Thymus (tissue), 11 donors: ENCODE data around the gene ACSS2. TPM values are rescaled to one million over a fixed set of nuclear protein-coding genes. Genes with fewer than 3 reads are reported as not detected.

Experiments used
- DNase-seq, 9 donors: peaks; one replicate each; pipeline ENCODE4 v3.0.0-alpha.2; 2013; ENCODE audit warnings: low spot score in 9 of 9, low read depth in 6 of 9, missing footprints in 1 of 9
- H3K27ac ChIP-seq, 2 donors: one replicate each; pipeline ENCODE4 v1.5.1; 2013; ENCODE audit warnings: control low read depth in 1 of 2, low read depth in 1 of 2, low read length in 1 of 2, mild to moderate bottlenecking in 1 of 2, moderate library complexity in 1 of 2
- H3K27me3 ChIP-seq, 2 donors: one replicate each; pipeline ENCODE4 v1.5.1; 2013; ENCODE audit warnings: low read length in 1 of 2; ENCODE audit not compliant: control insufficient read depth in 2 of 2, insufficient read depth in 1 of 2
- H3K36me3 ChIP-seq, 2 donors: one replicate each; pipeline ENCODE4 v1.5.1; 2013; ENCODE audit warnings: low read length in 1 of 2, mild to moderate bottlenecking in 1 of 2, moderate library complexity in 1 of 2; ENCODE audit not compliant: control insufficient read depth in 2 of 2, insufficient read depth in 2 of 2
- H3K4me1 ChIP-seq, 2 donors: one replicate each; pipeline ENCODE4 v1.5.1; 2013; ENCODE audit warnings: low read length in 2 of 2; ENCODE audit not compliant: control insufficient read depth in 2 of 2, insufficient read depth in 2 of 2
- H3K4me3 ChIP-seq, 2 donors: one replicate each; pipeline ENCODE4 v1.5.1; 2013; ENCODE audit warnings: low read length in 2 of 2, control low read depth in 1 of 2, mild to moderate bottlenecking in 1 of 2
- H3K9me3 ChIP-seq, 2 donors: one replicate each; pipeline ENCODE4 v1.5.1; 2013; ENCODE audit warnings: low read length in 1 of 2, mild to moderate bottlenecking in 1 of 2; ENCODE audit not compliant: control insufficient read depth in 2 of 2, insufficient read depth in 1 of 2
- WGBS: extraction: QIAGEN DNeasy Blood & Tissue Kit; methylation state at CpG from one replicate; pipeline ENCODE4 v1.1.7; 2013; 5-methylcytosine and 5-hydroxymethylcytosine counted together
- polyA plus RNA-seq: library from polyadenylated mRNA; stranded (reverse); fragments of 200-250 nt; gene quantifications from one replicate; pipeline ENCODE4 v1.2.3, GENCODE V29; 2013
- total RNA-seq: library from RNA; stranded (reverse); fragments of 120-200 nt; gene quantifications from one replicate; pipeline ENCODE4 v1.2.4, GENCODE V29; 2013
- donor health status: healthy.

Gene ACSS2
- total and polyA plus RNA-seq, 2 donors: 11.3 to 26.1 TPM

DNA sequence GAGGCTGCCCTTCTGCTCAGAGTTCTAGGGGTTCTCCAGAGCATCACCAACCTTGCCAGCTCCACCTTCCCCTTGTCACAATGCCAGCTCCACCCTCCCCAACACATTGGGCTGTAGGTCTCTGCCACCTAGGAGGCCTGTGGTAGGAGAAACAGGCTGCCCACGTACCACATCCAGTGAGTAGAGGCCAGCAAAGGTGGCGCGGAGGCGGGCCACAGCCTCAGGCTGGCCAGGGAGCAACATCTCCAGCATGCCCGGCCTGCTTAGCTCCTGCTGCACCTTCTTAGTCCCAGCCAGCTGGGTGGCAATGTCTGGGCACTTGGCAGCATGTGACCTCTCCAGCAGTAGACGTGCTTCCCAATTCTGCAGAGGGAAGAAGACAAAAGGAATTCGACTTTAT, 55.4 kb downstream of the ACSS2 start:
- no peak for DNase-seq
- no peak overlapping the region for H3K4me3 ChIP-seq
- H3K4me1 ChIP-seq: peaks cover 9 to 14% of the 10 kb centered on the region in 2 donors
- H3K27ac ChIP-seq: no peak overlapping the region
- WGBS: 97% methylated on average over 7 of the region's 7 CpGs
- peaks cover 22 to 41% of the 10 kb centered on the region in 2 donors for H3K36me3 ChIP-seq
- peaks cover 0 to 1% of the 10 kb centered on the region in 2 donors for H3K9me3 ChIP-seq
- H3K27me3 ChIP-seq: no peaks in the 10 kb centered on the region

DNA sequence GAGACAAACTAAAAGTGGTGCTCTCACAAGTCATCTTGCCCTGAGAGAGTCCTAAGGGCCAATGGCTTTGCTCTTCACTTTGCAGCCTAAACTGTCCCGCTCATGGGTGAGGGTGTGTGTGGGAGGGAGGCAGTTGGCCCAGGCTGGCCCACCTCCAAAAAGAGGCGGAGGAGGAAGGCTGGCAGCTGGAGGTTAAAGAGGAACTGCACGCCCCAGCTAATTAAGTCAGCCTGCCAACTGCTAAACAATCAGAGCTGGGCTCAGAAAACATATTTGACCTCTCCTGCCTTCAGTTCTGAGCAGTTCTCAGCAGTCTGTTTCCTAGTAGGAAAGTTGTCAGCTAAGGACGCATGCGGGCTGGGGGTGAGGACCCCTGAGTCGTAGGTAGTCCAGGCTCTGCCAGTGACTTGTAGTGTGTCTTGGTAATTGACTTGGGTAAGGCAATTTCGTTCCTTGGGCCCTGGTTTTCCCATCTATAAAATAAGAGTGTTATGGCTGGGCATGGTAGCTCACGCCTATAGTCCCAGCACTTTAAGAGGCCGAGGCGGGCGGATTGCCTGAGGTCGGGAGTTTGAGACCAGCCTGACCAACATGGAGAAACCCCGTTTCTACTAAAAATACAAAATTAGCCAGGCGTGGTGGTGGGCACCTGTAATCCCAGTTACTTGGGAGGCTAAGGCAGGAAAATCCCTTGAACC, 62.2 kb downstream of the ACSS2 start:
- Histone ChIP-seq H3K4me1 (no peaks in the 10 kb centered on the region), H3K27ac (no peak overlapping the region), H3K27me3 (no peaks in the 10 kb centered on the region), H3K36me3 (peaks cover 27 to 40% of the 10 kb centered on the region in 2 donors), H3K9me3 (no peaks in the 10 kb centered on the region), H3K4me3 (no peak overlapping the region)
- 89% methylated on average over 14 of the region's 14 CpGs for WGBS
- no peak for DNase-seq

DNA sequence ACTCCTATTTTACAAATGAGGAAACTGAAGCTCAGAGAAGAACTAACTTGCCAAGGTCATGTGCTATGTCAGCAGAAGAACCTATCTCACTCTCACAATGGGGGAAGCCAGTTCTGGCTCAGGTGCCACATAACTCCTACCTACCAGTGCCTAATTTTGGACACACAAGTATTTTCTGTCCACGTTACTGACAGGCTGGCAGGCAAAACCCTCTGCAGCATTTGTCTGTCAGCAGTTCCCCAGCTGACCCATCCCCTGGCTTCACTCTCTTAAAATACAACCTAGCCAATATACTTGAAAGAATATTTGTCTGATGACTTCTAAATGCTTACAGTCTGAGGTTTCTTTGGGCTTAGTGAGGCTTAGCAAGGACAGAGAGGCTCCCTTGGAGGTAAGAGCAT, 63.7 kb downstream of the ACSS2 start:
- Histone ChIP-seq H3K27ac (no peak overlapping the region), H3K4me3 (no peak overlapping the region), H3K9me3 (no peaks in the 10 kb centered on the region), H3K4me1 (no peaks in the 10 kb centered on the region), H3K36me3 (peaks cover 34 to 44% of the 10 kb centered on the region in 2 donors), H3K27me3 (no peaks in the 10 kb centered on the region)
- no peak for DNase-seq
- 98% methylated on average over 1 of the region's 1 CpG for WGBS

DNA sequence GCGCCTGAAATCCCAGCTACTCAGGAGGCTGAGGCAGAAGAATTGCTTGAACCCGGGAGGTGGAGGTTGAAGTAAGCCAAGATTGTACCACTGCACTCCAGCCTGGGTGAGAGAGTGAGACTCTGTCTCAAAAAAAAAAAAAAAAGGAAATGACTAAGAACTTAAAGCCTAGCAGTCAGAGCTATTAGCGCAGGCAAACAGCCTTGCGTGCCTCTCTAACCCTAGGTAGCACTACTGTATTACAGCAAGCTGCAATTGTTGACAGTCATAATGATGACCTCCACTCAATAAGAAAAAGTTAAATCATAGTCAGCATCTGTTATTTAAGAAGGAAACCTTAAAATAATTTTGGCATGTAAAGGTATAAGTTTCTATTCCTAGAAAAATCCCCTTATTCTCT, 64.8 kb downstream of the ACSS2 start:
- Histone ChIP-seq H3K27me3 (no peaks in the 10 kb centered on the region), H3K9me3 (no peaks in the 10 kb centered on the region), H3K36me3 (peaks cover 31 to 49% of the 10 kb centered on the region in 2 donors), H3K4me1 (no peaks in the 10 kb centered on the region), H3K27ac (no peak overlapping the region), H3K4me3 (no peak overlapping the region)
- DNase-seq: no peak
- 96% methylated on average over 4 of the region's 4 CpGs for WGBS

DNA sequence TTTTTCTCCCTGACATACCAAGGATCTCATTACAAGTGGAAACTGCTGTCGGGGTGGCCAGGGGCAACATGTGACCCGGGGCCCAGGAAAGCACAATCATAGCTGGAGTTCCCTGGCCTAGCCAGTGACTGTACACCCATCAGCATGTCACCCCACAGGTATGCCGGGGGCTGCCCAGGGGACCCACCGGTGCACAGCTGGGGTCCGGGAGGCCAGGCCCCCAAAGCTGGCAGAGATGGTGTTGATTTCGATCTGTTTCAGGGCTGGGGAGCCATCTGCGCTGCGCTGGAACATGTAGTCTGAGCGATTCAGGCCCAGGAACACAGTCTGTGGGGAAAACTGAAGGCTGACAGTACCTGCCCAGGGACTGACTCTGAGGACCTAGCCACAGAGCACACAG, 65.9 kb downstream of the ACSS2 start:
- no peak for DNase-seq
- H3K36me3 ChIP-seq: peaks cover 29 to 48% of the 10 kb centered on the region in 2 donors
- H3K27me3 ChIP-seq: no peaks in the 10 kb centered on the region
- H3K4me3 ChIP-seq: no peak overlapping the region
- no peak overlapping the region for H3K27ac ChIP-seq
- 98% methylated on average over 9 of the region's 9 CpGs for WGBS
- H3K4me1 ChIP-seq: no peaks in the 10 kb centered on the region
- H3K9me3 ChIP-seq: no peaks in the 10 kb centered on the region

DNA sequence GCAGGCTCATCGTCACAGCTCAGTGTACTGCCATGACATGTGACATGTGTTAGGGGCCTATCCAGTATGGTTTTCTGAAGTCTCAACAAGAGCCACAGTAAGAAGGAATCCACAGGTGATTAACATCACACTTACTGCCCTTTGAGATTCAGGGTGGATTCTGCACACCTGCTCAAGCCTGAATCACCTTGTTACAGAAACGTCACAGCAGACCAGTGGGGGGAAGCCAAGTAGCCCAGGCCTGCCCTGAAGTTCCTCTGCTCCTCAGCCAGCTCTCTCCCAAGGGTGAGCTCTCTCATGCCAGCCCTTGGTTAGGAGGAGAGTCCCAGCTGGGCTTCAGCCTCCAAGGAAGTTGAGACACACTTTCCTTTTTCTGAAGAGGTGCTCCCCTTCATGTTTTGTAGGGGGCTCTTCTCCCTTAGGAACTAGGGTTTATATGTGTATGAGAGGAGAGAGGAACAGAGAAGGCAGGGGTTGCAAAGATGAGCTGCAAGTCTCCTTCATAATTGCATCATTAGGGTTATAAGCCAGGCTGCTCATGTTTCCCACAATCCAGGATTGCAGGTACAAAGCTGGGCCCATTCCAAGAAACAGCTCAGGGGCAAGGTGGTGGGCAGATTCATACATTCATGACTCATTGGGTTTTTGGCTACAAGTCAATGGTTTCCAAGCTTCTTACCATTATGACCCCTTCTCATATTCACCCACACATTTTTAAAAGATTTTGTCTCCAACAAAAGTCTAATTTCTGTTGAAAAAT, 67.6 kb downstream of the ACSS2 start:
- Histone ChIP-seq H3K27ac (no peak overlapping the region), H3K27me3 (no peaks in the 10 kb centered on the region), H3K9me3 (no peaks in the 10 kb centered on the region), H3K4me3 (no peak overlapping the region), H3K4me1 (no peaks in the 10 kb centered on the region), H3K36me3 (peaks cover 22 to 40% of the 10 kb centered on the region in 2 donors)
- no peak for DNase-seq
- 96% methylated on average over 2 of the region's 2 CpGs for WGBS

DNA sequence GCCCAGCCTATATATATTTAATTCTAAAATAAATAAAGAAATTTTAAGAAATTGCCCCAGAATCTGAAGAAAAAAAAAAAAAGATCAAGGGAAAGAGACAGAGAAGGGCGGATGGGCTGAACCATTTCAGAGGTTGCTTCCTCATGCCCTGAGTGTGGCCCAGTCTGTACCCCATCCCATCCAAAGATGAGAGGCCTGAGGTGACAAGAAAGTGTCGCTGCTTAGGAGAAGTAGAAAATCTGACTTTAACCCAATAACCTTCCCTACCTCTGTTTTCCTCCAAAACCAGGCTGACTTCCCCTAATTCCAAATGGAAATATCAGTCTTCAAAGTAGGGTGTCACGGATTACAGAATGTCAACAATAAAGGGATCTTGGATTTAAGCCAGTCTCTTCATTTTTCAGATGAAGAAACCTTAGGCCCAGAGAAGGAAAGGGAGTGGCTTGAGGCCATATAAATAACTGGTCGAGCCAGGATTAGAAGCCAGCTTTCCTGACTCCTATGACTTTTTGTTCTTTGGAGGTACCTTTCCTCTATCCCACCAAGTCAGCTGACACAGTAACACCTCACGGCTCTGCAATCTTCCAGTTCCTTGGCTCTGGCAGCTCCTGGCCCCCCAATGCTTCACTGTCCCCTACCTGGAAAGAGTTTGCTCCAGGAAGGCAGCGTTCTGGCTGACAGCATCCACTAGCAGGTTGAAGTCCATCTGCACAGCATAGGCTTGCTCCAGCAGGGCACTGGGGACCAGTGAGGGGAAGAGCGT, 69.1 kb downstream of the ACSS2 start:
- peaks cover 20 to 48% of the 10 kb centered on the region in 2 donors for H3K36me3 ChIP-seq
- H3K27ac ChIP-seq: no peak overlapping the region
- 96% methylated on average over 7 of the region's 7 CpGs for WGBS
- no peaks in the 10 kb centered on the region for H3K27me3 ChIP-seq
- no peak for DNase-seq
- H3K9me3 ChIP-seq: no peaks in the 10 kb centered on the region
- H3K4me1 ChIP-seq: no peaks in the 10 kb centered on the region
- H3K4me3 ChIP-seq: no peak overlapping the region

DNA sequence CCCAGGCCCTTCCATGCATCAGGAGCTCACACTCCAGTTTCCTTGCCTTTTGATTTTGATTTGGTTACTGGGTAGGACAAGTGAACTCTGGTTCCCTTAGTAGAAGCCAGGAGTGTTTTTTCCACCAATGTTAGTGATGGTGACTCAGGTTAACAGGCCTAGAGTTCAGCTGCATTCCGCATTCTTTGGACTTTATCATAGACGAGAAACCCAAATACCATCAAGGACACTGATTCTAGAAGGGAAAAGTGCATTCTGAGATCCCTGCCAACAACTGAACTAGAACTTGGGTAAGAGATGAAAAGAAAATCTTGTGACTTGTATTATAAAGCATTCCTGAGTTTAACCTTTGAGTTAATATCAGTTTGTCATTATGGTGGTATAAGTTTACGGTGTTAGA, 70.2 kb downstream of the ACSS2 start:
- Histone ChIP-seq H3K36me3 (peaks cover 20 to 42% of the 10 kb centered on the region in 2 donors), H3K4me3 (no peak overlapping the region), H3K27me3 (no peaks in the 10 kb centered on the region), H3K4me1 (no peaks in the 10 kb centered on the region), H3K9me3 (no peaks in the 10 kb centered on the region), H3K27ac (no peak overlapping the region)
- 96% methylated on average over 3 of the region's 3 CpGs for WGBS
- DNase-seq: no peak

DNA sequence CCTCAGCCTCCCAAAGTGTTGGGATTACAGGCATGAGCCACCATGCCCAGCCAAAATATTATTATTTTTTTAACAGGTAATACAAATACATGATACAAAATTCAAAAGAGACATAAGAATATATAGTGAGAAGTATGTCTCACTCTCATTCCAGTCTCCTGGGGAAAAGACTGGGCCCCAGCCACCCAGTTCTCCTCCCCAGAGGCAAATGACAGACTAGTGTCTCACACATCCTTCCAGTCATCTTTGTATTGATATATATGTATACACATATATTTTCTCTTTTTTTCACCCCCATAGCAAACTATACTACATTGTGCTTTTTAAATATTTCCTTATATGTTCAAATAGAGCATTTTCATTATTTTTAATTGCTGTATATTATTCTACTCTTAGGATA, 70.9 kb downstream of the ACSS2 start:
- DNase-seq: no peak
- Histone ChIP-seq H3K4me1 (no peaks in the 10 kb centered on the region), H3K27ac (no peak overlapping the region), H3K4me3 (no peak overlapping the region), H3K27me3 (no peaks in the 10 kb centered on the region), H3K36me3 (peaks cover 20 to 35% of the 10 kb centered on the region in 2 donors), H3K9me3 (no peaks in the 10 kb centered on the region)
